CD4-positive, alpha-beta T cell treated with Interleukin-6 for 4 hours (primary cell): ENCODE results near the gene C1R.
"Not testable (repeated sequence)": the region's sequence is repeated elsewhere in the genome, so short reads cannot be mapped to it uniquely, and the experiment has no call there.

ENCODE experiments used
- DNase-seq: peaks from one replicate; pipeline ENCODE4 v3.0.0-alpha.2; 2020; ENCODE audit warnings: mixed read lengths

C1R gene

GRCh38 chr12:7118881-7119280 is 26.6 kb upstream of the C1R start:
- DNase-seq = no peak

- DNase-seq = no peak
Observed at GRCh38 chr12:7117670-7118069, 25.4 kb upstream of the C1R start.

- no peak for DNase-seq
Observed at GRCh38 chr12:7116916-7117315, 24.7 kb upstream of the C1R start.

- DNase-seq = no peak
Observed at GRCh38 chr12:7116196-7116595, 24.0 kb upstream of the C1R start.

DNA sequence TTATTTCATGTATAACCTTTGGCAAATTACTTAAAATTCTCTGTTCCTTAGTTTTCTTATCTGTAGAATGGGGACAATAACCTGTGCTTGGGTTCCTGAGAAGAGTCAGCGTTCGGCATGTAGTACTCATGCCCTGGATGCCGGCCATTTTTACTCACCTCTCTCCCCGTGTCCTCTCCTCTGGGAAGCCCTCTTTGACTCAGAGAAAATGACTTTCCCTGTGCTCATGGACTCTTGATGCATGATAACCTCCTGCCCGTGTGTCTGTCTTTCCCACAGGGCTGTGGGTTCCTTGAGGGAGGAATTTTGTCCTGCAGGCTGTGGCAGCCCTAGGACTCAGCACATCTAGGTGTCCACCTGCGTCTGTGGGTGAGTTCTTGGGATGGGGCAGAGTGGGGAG is 22.6 kb upstream of the C1R start:
- no peak for DNase-seq

DNA sequence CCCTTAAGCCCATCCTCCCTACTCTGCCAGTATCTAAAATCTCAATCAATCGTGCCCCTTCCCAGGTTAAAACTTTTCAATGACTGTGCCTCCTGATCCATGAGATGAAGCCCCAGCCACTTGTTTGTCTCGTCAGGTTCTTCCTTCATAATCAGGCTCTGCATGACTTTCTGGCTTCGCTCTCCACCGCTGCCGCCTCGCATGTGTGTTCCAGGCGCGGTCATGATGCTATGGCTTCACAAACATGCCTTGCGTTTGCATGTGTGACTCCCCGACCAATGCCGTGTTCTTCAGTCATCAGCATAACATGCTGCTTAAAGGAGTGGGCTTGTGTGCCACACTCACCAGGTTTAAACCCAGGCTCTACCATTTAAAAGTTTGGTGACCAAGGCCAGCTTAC is 21.8 kb upstream of the C1R start:
- DNase-seq = no peak

DNA sequence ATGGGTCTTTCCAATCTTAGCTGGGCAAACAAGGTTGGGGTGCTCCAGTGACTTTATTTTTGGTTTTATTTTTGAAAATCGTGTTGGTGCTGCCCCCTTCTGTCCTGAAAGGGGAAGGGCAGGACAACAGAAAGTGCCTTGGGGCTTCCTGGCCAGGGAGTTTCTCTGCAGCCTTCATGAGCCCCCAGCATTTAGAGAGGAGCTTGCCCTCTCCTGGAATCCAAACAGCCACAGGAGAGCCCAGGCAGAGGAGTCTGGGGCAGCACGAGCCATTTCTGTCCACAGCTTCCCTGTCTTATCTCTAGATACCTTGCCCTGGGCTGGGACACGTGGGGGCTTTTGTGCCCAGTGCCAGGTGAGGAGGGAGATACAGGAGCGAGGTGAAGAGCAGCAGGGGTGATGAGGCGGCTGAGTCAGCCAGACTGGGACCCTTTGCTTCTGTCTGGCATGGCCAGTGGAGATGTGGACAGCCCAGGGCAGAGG is 21.2 kb upstream of the C1R start:
- DNase-seq = peak; percentile 45

GRCh38 chr12:7112041-7112440 is 19.8 kb upstream of the C1R start:
- no peak for DNase-seq

GRCh38 chr12:7110661-7111060 is 18.4 kb upstream of the C1R start:
- no peak for DNase-seq

- DNase-seq = no peak
Observed at GRCh38 chr12:7109572-7109920, 17.3 kb upstream of the C1R start.

DNA sequence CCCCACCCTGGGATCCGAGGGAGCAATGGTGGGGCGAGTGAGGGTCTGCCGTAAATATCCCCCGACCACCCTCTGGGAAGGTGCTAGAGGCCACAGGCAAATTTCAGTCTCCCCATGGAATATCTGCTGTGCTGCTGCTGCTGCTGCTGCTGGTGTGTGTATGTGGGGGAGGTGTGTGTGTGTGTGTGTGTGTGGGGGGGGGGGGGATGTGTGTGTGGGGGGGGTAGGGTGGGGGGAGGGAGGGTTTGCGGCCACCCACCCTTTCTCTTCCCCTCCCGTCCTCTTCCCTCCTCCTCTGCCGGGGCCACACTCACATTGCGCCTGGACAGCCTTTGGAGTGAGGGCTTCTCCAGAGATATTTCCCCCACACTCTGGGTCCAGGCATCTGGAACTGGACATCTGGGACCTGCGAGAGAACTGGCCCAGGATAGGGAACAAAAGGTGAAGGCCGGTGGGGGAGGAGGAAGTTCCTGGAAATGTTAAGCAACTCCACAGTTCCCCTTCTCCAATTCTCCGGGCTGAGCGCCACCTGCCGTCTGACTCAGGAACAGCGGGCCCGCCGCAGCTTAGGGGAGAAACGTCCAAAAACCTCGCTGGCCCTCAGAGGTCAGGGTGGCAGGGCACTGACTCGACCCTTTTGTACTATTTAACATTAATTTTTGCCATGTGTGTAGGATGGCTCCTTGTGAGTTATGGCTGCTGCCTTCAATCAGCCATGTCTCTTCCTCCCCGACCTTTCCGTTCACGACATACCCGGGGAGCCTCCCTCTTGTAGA is 16.7 kb upstream of the C1R start, which contains the start of gene C1RL:
C1RL (minus strand) TSS at position 419 of the 776 bp plus-strand sequence; CDS start at position 385, 34 bp downstream.
- peak; percentile 82 for DNase-seq

GRCh38 chr12:7108003-7108795 is 16.0 kb upstream of the C1R start:
- peak; percentile 82 for DNase-seq

DNA sequence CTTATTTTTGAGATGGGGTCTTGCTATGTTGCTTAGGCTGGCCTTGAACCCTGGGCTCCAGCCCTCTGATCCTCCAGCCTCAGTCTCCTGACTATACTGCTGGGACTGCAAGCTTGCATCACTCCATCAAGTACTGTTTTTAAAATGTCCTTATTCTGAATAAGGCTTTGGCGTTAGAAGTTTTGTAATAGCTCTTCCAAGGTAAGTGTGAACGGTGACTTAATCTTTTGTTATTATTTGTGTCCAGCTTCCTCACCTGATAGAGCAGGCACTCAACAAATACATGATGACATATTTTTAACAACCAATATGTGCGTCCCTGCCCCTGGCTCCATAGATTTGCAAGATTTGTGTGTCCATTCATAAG is 15.4 kb upstream of the C1R start:
- no peak for DNase-seq

- DNase-seq = not testable (repeated sequence)
Observed at GRCh38 chr12:7107181-7107580, 14.9 kb upstream of the C1R start.

GRCh38 chr12:7106082-7106481 is 13.8 kb upstream of the C1R start:
- no peak for DNase-seq

- DNase-seq = no peak
Observed at GRCh38 chr12:7103837-7104584, 11.8 kb upstream of the C1R start.

DNA sequence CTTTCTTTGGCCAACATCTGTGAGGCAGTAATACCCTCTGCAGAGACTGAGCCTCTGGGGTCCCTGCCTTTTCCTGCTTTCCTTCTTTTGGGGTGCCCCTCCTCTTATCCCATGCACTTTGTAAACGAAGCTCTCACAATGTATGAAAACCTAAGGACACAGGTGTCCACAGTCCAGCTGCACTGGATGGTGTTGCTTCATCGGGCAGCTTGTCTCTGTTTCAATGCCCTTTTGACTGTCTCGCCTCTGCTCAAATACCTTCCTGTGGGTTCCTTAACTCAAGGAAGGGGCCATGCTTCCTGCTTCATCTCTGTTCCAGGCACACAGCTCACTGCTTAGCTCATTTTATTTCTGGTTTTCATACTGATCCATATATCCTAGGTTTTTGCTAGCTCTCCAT is 10.3 kb upstream of the C1R start:
- DNase-seq = no peak

GRCh38 chr12:7101694-7102131 is 9.5 kb upstream of the C1R start:
- no peak for DNase-seq

GRCh38 chr12:7101047-7101693 is 8.9 kb upstream of the C1R start:
- no peak for DNase-seq

GRCh38 chr12:7100239-7100638 is 8.0 kb upstream of the C1R start:
- DNase-seq = no peak

DNA sequence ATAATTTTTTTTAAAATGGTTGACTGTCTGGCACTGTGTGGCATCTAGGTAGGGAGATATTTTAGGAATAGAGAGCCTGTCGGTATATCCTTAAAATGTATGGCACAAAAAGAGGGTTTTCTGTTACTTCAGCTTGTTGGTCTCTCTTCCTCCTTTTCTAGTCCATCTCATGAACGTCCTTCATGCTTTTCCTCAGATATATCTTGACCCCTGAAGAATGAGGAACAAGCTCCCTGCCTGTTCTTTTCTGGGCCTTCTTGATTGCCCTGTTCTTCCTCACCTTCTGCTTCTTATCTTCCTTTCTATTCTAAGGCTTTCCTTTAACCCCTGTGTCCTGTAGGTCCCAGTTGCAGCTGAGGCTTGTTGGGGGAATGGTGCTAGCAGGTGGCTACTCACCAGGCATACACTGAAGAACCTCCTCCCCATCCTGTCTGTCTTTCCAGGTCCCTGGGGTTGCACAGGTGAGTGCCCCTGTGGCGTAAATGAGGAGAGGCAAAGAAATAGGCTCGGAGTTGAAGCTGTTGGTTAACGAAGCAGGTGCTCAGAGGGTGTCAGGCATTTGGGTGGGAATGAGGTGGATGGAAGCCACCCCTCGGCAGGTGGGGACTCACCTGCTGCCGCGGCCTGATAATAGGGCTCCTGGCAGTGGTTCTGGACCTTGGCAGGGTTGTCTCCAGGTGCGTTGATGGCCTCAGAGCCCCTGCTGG is 7.2 kb upstream of the C1R start:
- DNase-seq = no peak

DNA sequence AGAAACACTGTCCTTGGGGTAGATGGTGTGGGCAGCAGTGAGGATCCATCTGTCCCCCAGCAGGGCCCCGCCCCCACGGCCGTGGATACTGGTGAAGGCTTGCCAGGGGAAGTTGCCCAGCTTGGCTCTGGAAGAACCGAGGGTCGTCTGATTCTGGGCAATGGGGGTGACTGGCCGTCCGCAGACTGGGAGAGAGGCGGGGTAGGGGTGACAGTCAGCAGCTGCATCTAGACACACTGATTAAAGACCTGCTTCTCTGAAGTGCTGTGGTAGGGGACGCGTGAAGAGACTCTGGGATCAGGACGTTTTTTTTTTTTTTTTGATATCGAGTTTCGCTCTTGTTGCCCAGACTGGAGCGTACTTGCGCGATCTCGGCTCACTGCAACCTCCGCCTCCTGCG is 4.7 kb upstream of the C1R start:
- no peak for DNase-seq
